Stimulated activated naive CD4-positive, alpha-beta T cell (primary cell): ENCODE measurements around the gene LPCAT3.

Experiments used
- DNase-seq, 6 experiments: peaks; one replicate each; lab custom pipeline; 2025; lab: John Stamatoyannopoulos, UW

The LPCAT3 gene

GRCh38 chr12:6963791-6964413 lies 54.4 kb downstream of the LPCAT3 start:
- DNase-seq, result no peak

- DNase-seq, result no peak
Measured at GRCh38 chr12:6963016-6963731, 55.1 kb downstream of the LPCAT3 start.

GRCh38 chr12:6962285-6963015 lies 55.8 kb downstream of the LPCAT3 start:
- no peak for DNase-seq

- DNase-seq, result peak in 2 of 6 experiments; percentile 49 to 67
Measured at GRCh38 chr12:6961695-6962284, 56.5 kb downstream of the LPCAT3 start.

GRCh38 chr12:6961278-6961694 lies 57.0 kb downstream of the LPCAT3 start:
- DNase-seq, result peak; percentile 67 to 85 (median 76)

DNA sequence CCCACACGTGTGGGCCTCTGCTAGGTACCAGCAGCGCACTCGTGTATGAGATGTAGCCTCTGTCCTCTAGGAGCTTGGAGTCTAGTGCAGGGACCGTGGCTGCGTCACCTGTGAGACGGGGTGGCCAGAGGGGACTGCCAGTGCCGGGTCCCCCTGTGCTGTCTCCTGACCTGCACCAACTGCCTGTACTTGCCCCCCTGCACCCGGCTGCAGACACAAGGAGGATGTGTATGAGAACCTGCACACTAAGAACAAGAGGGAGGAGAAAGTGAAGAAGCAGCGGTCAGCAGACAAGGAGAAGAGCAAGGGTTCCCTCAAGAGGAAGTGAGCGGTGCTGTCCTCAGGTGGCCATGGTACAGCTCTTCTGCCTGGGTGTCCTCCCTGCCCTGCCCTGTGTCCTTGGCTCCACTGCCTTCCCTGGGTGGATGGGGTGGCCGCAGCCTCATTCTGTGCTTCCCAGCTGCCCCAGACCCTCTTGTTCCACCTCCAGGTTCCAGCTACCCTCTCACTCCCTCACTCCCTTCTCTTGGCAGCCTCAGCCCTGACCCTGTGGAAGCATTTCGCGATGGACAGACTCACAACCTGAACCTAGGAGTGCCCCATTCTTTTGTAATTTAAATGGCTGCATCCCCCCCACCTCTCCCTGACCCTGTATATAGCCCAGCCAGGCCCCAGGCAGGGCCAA lies 57.5 kb downstream of the LPCAT3 start:
- peak in 1 of 6 experiments; percentile 51 for DNase-seq

DNA sequence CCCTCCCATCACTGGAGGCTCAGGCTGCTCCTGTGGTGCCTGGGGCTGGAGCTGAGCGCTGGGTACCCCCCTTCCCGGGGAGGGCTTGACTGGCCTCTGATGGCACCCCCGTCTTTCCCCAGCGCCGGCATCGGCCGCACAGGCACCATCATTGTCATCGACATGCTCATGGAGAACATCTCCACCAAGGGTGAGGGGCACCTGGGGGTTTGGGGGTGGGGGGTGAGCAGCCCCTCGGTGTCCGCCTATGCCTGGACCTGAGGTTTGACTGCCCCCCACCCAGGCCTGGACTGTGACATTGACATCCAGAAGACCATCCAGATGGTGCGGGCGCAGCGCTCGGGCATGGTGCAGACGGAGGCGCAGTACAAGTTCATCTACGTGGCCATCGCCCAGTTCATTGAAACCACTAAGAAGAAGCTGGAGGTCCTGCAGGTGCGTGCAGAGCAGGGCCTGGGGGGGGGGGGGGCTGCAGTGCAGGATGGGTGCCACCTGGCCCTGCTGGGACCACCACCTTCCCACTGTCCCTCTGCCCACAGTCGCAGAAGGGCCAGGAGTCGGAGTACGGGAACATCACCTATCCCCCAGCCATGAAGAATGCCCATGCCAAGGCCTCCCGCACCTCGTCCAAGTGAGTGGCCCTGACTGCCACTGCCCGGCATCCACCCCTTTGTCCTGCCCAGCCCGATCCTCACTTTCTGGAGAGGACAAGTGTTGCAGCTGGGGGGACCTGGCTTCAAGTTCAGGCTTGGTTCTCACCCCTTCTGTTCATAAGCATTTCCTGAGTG lies 58.3 kb downstream of the LPCAT3 start:
- no peak for DNase-seq

GRCh38 chr12:6959058-6959804 lies 59.0 kb downstream of the LPCAT3 start:
- DNase-seq, result peak; percentile 58 to 84 (median 74)

GRCh38 chr12:6958609-6959057 lies 59.6 kb downstream of the LPCAT3 start:
- no peak for DNase-seq

GRCh38 chr12:6957741-6958608 lies 60.3 kb downstream of the LPCAT3 start:
- peak in 1 of 6 experiments; percentile 40 for DNase-seq

- no peak for DNase-seq
Measured at GRCh38 chr12:6957151-6957701, 61.0 kb downstream of the LPCAT3 start.

DNA sequence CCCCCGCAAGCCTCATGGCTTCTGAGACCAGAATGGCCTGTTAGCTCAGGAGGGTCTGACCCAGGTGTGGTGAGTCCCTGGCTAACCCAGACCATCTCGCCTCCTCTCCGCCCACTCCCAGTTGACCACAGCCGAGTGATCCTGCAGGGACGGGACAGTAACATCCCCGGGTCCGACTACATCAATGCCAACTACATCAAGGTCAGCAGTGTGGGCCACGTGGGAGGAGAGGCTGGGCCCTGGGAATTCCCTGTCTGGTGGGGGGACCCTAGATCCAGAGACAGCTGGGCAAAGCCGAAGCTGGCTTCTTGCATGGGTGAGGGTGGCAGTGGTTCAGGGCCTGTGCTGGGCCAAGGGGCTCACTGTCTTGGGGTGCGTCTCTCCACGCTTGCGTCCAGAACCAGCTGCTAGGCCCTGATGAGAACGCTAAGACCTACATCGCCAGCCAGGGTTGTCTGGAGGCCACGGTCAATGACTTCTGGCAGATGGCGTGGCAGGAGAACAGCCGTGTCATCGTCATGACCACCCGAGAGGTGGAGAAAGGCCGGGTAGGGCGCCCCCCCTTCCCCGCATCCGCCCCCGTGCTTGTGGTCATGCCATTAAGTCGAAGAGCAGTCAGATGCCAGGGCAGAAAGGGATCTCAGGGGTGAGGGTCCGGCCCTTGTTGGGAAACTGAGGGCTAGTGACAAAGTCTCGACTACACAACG lies 62.1 kb downstream of the LPCAT3 start:
- DNase-seq, result no peak

GRCh38 chr12:6955108-6956020 lies 62.9 kb downstream of the LPCAT3 start:
- no peak for DNase-seq

DNA sequence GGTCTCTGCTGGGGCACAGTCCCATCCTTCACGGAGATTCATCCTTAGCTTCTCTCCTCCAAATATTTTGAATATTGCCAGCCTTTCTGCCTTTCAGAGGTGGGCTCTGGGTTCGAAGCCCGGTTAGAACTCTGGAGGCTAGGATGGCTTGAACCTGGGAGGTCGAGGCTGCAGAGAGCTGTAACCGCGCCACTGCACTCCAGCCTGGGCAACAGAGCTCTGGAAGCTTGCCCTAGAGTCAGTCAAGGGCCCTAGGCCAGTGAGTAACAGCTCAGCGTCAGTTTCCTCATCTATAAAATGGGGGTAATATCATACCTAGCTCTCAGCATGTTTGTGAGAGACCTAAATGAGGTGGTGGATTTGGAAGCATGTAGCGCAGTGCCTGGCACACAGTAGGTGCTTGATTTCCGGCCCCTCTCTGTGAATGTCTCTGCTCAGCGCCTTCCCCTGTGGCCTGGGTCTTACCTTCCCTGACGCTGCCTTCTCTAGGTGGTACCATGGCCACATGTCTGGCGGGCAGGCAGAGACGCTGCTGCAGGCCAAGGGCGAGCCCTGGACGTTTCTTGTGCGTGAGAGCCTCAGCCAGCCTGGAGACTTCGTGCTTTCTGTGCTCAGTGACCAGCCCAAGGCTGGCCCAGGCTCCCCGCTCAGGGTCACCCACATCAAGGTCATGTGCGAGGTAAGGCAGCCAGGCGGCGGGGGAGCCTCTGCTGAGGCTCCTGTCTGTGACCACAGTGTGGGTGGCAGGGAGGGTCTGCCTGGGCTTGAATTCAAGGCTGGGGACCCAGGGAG lies 63.8 kb downstream of the LPCAT3 start:
- no peak for DNase-seq

- DNase-seq, result peak; percentile 61 to 82 (median 75)
Measured at GRCh38 chr12:6953442-6954315, 64.6 kb downstream of the LPCAT3 start.
